Activated naive CD8-positive, alpha-beta T cell (primary cell): ENCODE measurements around the gene NRBP1.

Experiments used
- H3K27ac Mint-ChIP-seq: one replicate; pipeline ENCODE4 v1.8.0; 2021; ENCODE audit warnings: mixed read lengths
- H3K27me3 Mint-ChIP-seq: one replicate; pipeline ENCODE4 v1.8.0; 2021; ENCODE audit warnings: mixed read lengths
- H3K36me3 Mint-ChIP-seq: one replicate; pipeline ENCODE4 v1.8.0; 2021; ENCODE audit warnings: mixed read lengths
- H3K4me1 Mint-ChIP-seq: one replicate; pipeline ENCODE4 v1.8.0; 2021; ENCODE audit warnings: low read depth, mixed read lengths
- H3K4me3 Mint-ChIP-seq: one replicate; pipeline ENCODE4 v1.8.0; 2021; ENCODE audit warnings: mild to moderate bottlenecking, mixed read lengths
- H3K9me3 Mint-ChIP-seq: one replicate; pipeline ENCODE4 v1.8.0; 2021; ENCODE audit warnings: low read depth, mixed read lengths

NRBP1 gene

DNA sequence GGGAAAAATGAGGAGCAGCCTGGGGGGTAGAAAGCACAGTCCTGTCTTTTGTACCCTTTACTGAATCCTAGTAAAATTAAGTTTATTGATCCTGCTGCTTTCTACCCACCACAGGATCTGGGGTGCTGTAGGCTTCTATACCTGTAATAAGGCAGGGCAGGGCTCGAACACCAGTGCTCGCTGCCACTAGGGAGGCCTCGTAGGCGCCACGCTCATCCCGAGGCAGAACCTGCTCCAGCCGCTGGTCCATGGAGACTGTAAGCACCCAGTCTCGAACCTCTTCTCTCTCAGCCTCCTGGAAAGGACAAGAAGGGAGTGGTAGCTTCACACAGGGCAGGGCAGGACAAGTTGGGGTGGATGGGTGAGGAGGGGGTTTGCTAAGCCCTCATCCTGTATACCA is 16.7 kb downstream of the NRBP1 start:
- peaks cover 6% of the 10 kb centered on the region for H3K36me3 Mint-ChIP-seq
- no peak overlapping the region for H3K27ac Mint-ChIP-seq
- H3K27me3 Mint-ChIP-seq: no peaks in the 10 kb centered on the region
- H3K4me1 Mint-ChIP-seq: peaks cover 6% of the 10 kb centered on the region
- H3K4me3 Mint-ChIP-seq: no peak overlapping the region
- H3K9me3 Mint-ChIP-seq: no peaks in the 10 kb centered on the region

DNA sequence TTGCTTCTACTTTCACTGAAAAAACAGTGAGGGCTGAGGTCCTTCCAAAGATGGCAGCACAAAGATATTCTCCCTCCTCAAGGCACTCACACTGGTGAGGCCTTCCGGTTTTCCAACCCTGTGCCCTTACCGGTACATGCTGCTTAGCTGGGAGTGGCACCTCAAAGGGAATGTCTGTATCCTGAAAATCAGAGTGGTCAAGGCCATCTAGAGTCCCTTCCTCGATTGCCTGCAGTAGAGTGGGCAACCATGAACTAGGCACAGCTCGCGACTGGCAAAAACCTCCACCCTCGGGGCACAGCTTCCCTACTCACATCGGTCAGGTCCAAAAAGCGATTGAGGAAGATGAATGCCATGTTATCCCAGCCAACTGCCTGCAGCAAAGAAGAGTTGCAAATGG is 17.2 kb downstream of the NRBP1 start:
- Mint-ChIP-seq H3K9me3 (no peaks in the 10 kb centered on the region), H3K36me3 (peaks cover under 1% of the 10 kb centered on the region), H3K4me3 (no peak overlapping the region), H3K27me3 (no peaks in the 10 kb centered on the region), H3K4me1 (peaks cover 6% of the 10 kb centered on the region), H3K27ac (peak overlapping the region; percentile 16)

DNA sequence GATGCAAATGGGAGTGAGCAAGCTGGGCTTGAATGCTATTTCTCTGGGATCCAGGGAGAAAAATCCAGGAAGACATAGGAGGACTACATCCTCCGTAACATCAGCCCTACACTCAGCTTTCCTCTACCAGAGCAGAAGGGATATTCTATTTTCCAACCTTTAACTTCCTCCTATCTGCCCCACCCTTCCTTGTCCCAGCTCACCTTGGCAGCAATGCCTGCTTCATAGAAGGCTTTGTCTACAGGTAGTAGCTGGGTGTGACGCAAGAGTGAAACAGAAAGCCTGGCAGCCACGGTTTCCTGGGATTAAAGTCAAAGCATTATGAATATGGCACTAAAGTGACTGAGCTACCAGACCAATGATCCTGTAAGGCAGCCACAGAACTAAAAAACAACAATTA is 17.6 kb downstream of the NRBP1 start:
- Mint-ChIP-seq H3K4me3 (no peak overlapping the region), H3K4me1 (peaks cover 6% of the 10 kb centered on the region), H3K27me3 (no peaks in the 10 kb centered on the region), H3K27ac (peak overlapping the region; percentile 16), H3K36me3 (peaks cover under 1% of the 10 kb centered on the region), H3K9me3 (no peaks in the 10 kb centered on the region)

DNA sequence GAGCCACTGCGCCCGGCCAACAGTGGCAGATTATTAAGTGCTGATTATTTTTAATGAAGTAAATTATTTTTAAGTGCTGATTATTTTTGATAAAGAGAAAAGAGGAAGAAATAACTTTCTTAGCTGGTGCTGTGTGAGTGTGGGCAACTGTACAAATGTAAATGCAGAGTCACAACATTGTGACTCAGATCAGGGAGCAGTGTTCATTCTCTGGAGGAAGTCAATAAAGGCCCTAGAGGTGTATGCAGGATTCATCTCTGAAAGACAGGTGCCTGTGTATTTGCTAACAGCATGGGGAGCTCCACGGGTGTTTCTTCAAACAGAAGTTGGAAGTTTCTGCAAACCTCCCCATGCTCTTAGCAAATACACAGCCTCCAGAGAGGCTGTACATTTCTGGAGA is 19.9 kb downstream of the NRBP1 start:
- H3K36me3 Mint-ChIP-seq: peaks cover 2% of the 10 kb centered on the region

DNA sequence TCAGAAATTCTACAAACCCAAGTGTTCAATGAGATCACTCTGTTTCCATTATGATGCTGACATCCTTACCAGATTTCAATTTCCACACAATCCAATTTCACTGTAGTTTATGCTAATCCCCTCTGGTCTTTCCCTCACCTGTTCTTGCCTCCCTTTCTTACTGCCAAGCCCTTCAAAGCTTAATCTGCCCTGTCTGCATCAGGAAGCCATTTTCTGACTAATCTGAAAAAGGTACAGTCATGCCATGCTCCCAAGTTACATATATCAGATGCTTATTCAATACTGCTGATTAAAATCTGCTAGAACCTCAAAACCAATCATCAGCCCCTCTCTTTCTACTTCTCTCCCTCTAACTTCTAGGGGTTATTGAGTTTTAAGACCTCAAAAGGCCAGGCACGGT is 22.7 kb downstream of the NRBP1 start:
- H3K4me1 Mint-ChIP-seq: peaks cover 3% of the 10 kb centered on the region
- H3K27me3 Mint-ChIP-seq: no peaks in the 10 kb centered on the region
- H3K27ac Mint-ChIP-seq: no peak overlapping the region
- H3K9me3 Mint-ChIP-seq: no peaks in the 10 kb centered on the region
- H3K4me3 Mint-ChIP-seq: no peak overlapping the region
- H3K36me3 Mint-ChIP-seq: peaks cover 5% of the 10 kb centered on the region

More for the DNA sequence above, 19.9 kb downstream of the NRBP1 start:
- no peaks in the 10 kb centered on the region for H3K27me3 Mint-ChIP-seq
- H3K4me3 Mint-ChIP-seq: no peak overlapping the region
- H3K27ac Mint-ChIP-seq: no peak overlapping the region
- H3K4me1 Mint-ChIP-seq: peaks cover 6% of the 10 kb centered on the region
- H3K9me3 Mint-ChIP-seq: no peaks in the 10 kb centered on the region

DNA sequence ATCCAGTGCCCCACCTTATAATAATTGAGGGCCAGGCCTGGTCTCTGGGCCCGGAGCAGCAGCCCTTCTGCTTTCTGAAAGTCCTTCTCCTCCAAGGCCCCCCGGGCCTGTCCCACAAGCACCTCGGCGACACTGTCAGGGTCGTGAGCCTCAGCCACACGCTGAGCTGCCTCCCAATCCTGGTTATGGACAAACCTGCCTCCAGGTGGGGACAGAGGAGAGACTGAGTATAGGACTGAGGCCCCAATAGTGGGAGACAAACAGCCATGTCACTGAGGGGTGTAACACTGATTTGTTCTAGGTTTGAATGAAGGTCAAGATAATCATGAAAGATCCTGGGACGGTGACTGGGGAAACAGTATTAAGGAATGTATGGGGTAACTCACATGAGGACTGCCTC is 25.5 kb downstream of the NRBP1 start:
- Mint-ChIP-seq H3K36me3 (peaks cover 5% of the 10 kb centered on the region), H3K27me3 (no peaks in the 10 kb centered on the region), H3K27ac (no peak overlapping the region)

DNA sequence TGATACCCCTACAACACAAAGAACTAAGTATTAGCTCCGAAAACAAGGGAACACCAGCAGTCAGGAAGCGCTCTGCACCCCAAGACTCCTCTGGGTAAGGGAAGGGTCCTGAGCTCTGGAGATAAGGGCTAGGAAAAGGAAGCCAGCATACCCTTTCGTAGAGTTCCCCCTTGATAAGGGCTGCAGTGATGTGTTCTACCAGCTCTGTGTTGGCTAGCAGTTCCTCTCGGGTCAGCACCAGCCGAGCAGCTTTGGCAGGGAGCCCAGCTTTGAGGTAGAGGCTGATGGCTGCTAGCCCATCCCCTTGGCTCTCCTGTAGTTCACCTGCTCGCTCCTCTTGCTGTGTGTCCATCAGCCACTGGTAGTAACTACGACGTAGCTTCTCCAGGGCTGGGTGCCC is 32.7 kb downstream of the NRBP1 start:
- Mint-ChIP-seq H3K4me1 (no peaks in the 10 kb centered on the region), H3K27me3 (no peaks in the 10 kb centered on the region), H3K36me3 (peaks cover 13% of the 10 kb centered on the region), H3K27ac (no peak overlapping the region), H3K9me3 (no peaks in the 10 kb centered on the region), H3K4me3 (no peak overlapping the region)

More for the DNA sequence above, 25.5 kb downstream of the NRBP1 start:
- Mint-ChIP-seq H3K9me3 (no peaks in the 10 kb centered on the region), H3K4me3 (no peak overlapping the region), H3K4me1 (no peaks in the 10 kb centered on the region)

DNA sequence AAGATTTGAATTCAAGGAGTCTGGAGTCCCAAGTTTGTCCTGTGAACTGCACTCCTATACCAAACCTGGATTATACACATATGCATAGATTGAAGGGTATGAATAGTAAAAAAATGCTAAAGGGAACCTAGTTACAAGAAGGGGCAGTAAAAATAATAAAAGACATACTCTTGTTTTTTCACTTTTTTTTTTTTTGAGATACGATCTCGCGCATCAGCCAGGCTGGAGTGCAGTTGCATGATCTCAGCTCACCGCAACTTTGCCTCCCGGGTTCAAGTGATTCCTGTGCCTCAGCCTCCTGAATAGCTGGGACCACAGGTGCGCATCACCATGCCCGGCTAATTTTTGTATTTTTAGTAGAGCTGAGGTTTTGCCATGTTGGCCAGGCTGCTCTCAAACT is 36.0 kb downstream of the NRBP1 start:
- no peaks in the 10 kb centered on the region for H3K27me3 Mint-ChIP-seq
- no peak overlapping the region for H3K27ac Mint-ChIP-seq
- H3K4me1 Mint-ChIP-seq: no peaks in the 10 kb centered on the region
- H3K9me3 Mint-ChIP-seq: no peaks in the 10 kb centered on the region
- H3K36me3 Mint-ChIP-seq: peaks cover 13% of the 10 kb centered on the region
- no peak overlapping the region for H3K4me3 Mint-ChIP-seq

DNA sequence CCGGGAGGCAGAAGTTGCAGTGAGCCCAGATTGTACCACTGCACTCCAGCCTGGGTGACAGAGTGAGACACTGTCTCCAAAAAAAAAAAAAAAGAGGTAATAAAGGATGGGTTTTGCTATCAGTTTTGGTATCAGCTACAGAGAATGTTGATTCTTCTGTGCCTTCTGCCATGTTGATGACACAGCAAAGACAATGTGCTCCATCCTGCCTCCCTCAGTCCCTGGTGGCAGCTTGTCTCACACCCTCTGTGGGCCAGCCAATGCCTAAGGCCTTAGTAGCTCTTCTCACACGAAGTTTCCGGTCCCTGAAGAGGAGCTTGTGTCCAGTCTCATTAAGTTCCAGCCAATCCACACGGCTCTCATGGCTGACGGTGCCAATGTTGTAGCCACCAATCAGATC is 43.5 kb downstream of the NRBP1 start:
- H3K4me1 Mint-ChIP-seq: no peaks in the 10 kb centered on the region
- H3K4me3 Mint-ChIP-seq: no peak overlapping the region
- H3K36me3 Mint-ChIP-seq: peaks cover 2% of the 10 kb centered on the region
- H3K27ac Mint-ChIP-seq: no peak overlapping the region
- no peaks in the 10 kb centered on the region for H3K27me3 Mint-ChIP-seq
- H3K9me3 Mint-ChIP-seq: no peaks in the 10 kb centered on the region

DNA sequence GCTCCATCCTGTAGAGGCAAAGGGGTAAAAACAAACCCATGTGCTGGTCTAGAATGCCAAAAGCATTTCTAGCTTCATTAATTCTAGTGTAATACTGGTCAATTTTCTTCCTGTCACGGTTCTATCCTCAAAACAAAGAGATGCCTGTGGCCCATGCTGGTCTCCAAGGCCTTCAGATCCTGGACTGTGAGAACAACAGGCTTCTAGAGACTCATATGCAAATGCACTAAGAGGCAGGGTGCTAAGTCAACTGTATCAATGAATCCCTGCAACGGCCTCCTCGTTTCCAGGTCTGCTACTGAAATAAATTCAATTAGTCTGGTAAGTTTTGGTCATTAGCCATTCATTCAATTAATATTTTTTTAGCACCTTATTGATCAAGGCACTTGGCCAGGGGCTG is 57.1 kb downstream of the NRBP1 start:
- Mint-ChIP-seq H3K4me1 (peaks cover 15% of the 10 kb centered on the region), H3K27ac (no peak overlapping the region), H3K4me3 (no peak overlapping the region), H3K9me3 (no peaks in the 10 kb centered on the region), H3K27me3 (no peaks in the 10 kb centered on the region), H3K36me3 (peaks cover 11% of the 10 kb centered on the region)

DNA sequence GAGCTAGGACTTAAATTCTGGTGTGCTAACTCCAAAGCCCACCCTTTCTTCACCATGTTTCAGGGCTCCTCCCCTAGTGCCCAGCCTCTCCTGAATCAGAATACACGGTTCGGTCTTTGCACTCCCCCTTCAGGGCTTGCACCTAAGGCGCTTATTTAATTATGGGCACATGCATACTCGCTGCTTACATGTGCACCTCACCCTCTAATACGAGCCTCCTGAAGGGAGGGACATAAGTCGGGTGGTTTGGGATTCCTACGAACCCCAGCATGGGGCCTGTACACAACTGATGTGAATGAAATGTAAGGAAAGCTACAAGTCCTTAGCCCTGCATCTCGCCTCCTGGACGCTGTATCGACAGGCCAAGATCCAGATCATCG is 60.7 kb downstream of the NRBP1 start:
- Mint-ChIP-seq H3K36me3 (peaks cover 3% of the 10 kb centered on the region), H3K4me3 (peak overlapping the region; percentile 84)

DNA sequence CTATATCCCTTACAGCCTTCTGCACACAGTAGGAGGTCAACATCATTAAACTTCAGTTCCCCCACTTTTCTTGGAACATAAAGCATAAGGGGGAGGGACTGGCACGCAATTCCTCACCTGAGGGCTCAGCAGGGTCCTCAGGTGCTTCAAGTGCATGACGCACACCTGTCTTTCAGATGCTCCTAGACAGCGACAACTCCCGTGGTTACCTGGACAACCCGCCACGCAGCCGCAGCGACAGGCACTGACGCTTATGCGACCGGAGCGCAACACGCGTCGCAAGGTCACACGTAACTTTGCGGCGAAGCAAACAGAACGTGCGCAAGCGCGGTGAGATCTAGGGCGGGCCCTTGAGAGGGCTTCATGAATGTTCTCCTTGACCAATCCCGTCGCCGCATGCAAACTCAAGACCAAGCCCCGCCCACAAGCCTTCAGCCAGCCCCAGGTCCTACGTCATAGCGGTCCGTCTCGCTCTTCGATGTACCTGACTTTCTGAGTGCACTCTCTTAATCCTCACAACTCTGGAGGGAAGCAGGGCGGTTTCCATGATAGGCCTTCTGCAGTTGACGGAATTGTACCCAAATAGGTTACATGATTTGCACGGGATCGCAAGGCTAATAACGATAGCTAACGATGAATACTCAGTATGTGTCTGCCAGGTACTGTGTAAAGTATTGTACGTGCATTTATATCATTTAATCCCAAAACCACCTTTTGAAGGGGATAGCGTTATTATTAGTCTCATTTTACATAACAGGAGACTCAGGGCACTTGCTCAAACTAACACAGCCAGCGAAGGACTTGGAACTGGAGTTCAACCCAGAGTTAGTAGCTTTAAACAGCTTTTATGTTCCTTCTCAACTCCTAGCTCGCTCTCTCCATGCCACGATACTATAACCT is 61.3 kb downstream of the NRBP1 start, which contains the start of gene IFT172:
TSS of gene IFT172 (minus strand) at position 246 of the 900 bp plus-strand sequence. CDS start at position 156, 90 bp downstream.
- H3K4me1 Mint-ChIP-seq: peaks cover 21% of the 10 kb centered on the region

More for the DNA sequence above, 60.7 kb downstream of the NRBP1 start:
- Mint-ChIP-seq H3K4me1 (peaks cover 19% of the 10 kb centered on the region), H3K9me3 (no peaks in the 10 kb centered on the region), H3K27me3 (peaks cover 5% of the 10 kb centered on the region), H3K27ac (peak overlapping the region; percentile 71)

More for the DNA sequence above, 61.3 kb downstream of the NRBP1 start, which contains the start of gene IFT172:
- Mint-ChIP-seq H3K36me3 (peaks cover 3% of the 10 kb centered on the region), H3K27ac (peak within 1 kb of the TSS; percentile 71), H3K9me3 (no peaks in the 10 kb centered on the region), H3K4me3 (peak within 1 kb of the TSS; percentile 84), H3K27me3 (peaks cover 5% of the 10 kb centered on the region)
